H1 (cell line): ENCODE data around the gene AKT1S1. TPM values are rescaled to one million over a fixed set of nuclear protein-coding genes. Genes with fewer than 3 reads are reported as not detected.

Experiments used
- HDAC6 ChIP-seq: IDR thresholded peaks from one replicate; pipeline ENCODE4 v1.7.1; 2012; ENCODE audit warnings: low read depth, mild to moderate bottlenecking, inconsistent platforms, low read length, moderate library complexity
- TAF1 ChIP-seq: IDR thresholded peaks from 2 replicates; pipeline ENCODE4 v1.6.1; 2011; ENCODE audit warnings: mild to moderate bottlenecking, low read depth, low read length
- TEAD4 ChIP-seq: IDR thresholded peaks from 2 replicates; pipeline ENCODE4 v1.6.1; 2012; ENCODE audit warnings: low read depth, low read length, inconsistent platforms, mixed read lengths
- polyA plus RNA-seq, 7 experiments: library from polyadenylated mRNA; depleted of rRNA in 3 of 7; stranded (reverse) in 5 of 7; unstranded in 2 of 7; fragments of >200 nt in 5 of 7; fragments of 200-250 nt in 2 of 7; gene quantifications; 1 replicate in 5 of 7; 2 replicates in 1 of 7; 4 replicates in 1 of 7; pipeline versions ENCODE4 v1.2.1 to v1.2.3, GENCODE V29; 2011 to 2013; ENCODE audit warnings: missing spikeins in 2 of 7, mixed read lengths in 2 of 7
- total RNA-seq: library from RNA; stranded (reverse); fragmentation: NEBNext Ultra II Directional; extraction: Animal tissue kit (Norgen Biotek cat#: 25700); gene quantifications from 2 replicates; pipeline ENCODE4 v1.2.1, GENCODE V29; 2021

The AKT1S1 gene
- total and polyA plus RNA-seq, 2 of the 8 experiments (the other 6 are each of a cell fraction or from before 2014, with no cell fraction given): 40.7 to 45.9 TPM

DNA sequence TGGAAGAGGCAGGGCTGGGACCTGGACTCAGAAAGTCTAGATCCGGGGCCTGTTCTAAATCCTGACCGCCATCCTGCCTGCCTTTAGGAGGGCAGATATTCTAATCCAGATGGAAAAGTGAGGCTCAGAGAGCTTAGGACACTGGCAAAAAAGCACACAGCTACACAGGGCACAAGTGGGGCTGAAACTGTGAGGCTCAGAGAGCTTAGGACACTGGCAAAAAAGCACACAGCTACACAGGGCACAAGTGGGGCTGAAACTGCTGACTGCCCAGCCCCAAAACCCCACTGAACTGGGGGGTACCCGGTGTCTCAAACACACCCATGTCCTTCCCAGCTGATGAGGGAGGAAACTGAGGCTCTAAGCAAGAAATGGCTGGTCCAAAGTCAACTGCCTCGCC is 2.0 kb downstream of the AKT1S1 start (continued):
- TF ChIP-seq TEAD4 (no peak), HDAC6 (no peak), TAF1 (no peak)
